GM18507 (cell line): Measurements from ENCODE around the gene HPD.

Experiments
- DNase-seq: peaks from one replicate; pipeline ENCODE4 v3.0.0; 2011; ENCODE audit warnings: low read depth; ENCODE audit not compliant: insufficient read length; ENCODE audit errors: extremely low spot score
- FAIRE-seq: peaks from 2 replicates; lab custom pipeline; 2011; peaks lifted over from hg19 to GRCh38; lab: Jason Lieb, UNC

Gene HPD

DNA sequence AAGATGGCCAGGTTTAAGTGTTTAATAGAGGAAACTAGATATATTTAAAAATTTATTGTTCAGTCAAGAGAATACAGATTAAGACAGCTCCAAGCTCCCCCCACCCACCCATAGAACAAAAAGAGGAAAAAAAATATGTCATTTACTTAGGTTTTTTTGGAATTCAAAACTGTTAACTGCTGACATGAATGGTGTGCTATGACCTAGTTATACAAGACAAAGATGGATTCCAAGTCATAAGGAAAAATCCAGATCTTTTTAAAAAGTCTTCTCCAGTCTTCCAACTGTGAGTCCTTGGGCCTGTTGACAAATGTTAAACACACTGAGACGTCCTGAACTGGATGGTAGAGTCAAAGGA, 56.2 kb downstream of the HPD start:
- FAIRE-seq (no peak), DNase-seq (no peak)

DNA sequence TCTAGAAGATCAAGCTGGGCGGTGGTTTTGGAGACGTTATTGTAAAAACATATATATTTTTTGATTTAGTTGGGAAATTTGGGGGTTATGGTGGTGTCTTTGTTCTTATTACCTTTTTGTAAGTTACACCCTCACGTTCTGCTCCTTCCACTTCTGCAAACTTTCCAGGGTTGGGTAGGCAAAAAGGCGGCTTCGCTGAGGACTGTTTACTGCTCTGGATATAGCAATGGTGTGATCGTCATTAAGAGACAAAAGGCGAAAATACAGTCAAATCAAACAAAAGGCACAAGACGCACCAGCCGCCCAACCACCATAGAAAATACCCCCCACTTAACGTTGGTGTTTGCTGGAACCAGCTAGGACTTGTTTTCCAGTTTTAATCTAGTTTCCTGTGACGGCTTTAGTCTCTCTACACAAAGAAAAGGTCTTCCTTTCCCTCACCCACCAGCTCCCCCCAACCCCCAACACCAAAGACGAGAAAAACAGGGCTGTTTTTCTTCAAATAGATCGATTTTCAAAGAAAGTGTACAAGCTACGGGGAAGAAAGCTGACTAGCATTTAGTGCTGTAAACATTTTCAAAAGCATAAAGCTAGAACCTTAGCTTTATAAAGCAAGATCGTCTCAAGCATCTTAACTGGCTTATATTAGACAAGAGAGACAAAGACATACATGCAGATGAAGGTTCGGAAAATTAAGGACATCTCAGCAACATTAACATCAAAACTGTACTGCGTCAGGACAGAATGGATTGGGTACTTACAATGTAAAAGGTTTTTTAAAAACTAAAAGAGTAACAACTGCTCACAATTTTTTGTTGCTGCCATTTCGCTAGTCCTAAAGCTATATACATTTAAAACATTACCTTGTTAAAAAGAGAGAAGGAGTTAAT, 56.8 kb downstream of the HPD start:
- FAIRE-seq (peak; percentile 67), DNase-seq (no peak)

DNA sequence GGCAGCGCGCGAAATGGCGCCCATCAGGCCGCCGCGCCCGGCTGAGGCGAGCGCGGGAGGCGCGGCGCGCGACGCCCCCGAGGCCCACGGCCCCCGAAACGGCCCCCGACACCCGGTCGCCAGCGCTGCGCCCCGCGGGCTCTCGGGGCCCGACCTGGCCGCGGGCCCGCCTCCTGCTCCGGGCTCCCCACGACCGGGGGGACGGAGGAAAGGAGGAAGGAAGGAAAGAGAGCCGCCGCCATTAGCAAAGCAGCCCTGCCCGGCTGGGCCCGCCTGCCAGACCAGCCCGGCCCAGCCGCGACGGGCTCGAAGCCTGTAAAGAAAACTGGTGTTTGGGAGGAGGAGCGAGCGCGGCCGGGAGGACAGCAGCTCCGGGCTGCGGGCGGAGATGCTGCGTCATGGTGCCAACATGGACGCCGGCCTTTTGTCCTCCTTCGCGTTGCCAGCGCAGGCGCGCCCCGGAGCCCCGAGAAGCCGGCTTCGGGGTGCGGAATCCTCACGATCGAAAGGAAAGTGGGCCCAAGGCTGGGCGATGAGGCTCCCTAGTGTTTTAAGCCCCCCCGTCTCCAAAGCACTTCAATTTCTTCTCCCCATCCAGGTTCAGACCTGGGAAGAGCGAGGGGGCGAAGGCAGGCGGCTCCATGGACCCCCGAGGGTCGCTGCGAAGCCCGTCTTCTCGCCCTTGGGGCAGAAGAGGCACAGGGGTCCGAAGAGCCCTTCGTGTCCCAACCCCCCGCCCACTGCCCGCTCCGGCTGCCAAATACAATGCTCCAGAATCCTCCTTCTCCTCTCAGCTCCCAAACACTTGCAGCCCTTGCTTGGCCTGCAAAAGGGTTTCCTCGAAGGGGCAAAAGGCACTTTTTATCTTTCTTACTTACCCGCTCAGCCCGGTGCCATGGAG, 57.7 kb downstream of the HPD start:
- DNase-seq: no peak
- no peak for FAIRE-seq

DNA sequence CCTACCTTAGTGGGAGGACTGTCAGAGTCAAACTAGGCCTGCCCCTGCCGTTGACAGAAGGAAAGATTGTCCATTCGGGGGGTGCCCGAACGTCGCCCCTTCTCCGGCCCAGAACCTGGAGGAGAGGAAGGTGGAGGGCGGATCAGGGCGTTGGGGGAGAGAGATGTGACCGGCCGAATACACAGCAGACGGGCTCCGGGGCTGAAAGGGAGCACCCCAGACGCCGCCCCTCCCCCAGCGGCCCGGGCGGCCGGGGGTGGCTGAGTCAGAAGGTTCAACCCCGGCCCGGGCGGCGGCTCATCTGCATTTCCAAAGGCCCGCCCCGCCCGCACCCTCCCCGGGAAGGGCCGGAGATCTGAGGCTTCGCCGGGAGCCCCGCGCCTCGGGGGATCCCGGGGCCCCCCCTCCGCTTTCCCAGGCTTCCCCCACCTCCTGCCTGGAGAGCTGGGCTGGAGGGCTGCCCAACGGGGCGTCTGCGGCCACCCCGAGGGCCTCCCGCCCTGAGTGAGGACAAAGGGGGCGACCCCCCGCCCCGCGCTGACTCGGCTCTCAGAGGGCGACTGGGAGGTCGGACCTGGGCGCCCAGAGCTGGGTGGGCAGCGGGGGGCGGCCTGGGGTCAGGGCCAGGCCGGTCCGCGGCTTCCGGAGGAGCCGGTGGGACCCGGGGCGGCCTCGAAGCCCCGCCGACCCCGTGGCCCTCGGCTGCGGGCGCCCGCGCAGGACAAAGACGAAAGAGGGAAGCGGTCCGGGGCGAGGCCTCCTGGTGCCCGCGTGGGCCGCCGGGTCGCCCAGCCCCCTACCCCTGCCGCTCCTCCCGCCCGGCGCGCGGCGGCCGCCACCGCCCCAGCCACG, 58.6 kb downstream of the HPD start:
- DNase-seq (no peak), FAIRE-seq (no peak)

DNA sequence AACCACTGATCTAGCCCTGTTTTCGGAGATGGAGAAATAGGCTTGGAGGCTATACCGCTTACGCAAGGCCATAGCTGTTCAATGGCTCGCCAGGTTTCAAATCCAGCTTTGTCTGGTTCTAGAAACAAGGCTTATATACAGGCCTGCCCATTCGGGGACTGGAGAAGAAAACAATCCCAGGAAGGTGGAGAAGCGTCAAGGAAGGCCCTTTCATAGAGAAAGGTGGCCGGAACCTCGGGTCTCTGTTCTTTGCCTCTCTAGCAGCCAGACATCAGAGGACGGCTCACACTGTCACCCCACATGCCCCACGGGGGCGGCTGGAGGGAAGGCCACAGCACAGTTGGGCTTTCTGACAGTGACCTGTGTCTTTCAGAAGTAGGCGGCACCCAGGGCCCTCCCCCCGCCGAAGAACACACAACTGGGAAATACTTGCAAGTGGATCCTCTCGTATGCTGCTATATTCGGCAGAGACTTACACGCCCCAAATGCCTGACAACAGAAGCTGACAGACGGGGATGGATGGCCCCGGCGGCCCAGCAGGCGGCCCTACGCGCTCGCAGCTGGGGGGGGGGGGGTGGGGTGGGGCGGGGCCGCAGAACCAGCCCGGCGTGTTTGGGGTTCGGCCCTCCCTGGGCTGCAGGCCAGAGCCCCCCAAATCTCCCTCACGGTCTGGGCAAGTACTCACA, 59.4 kb downstream of the HPD start:
- peak; percentile 48 for FAIRE-seq
- no peak for DNase-seq

GRCh38 chr12:121798787-121799155, 59.9 kb downstream of the HPD start:
- DNase-seq: no peak
- FAIRE-seq: no peak

DNA sequence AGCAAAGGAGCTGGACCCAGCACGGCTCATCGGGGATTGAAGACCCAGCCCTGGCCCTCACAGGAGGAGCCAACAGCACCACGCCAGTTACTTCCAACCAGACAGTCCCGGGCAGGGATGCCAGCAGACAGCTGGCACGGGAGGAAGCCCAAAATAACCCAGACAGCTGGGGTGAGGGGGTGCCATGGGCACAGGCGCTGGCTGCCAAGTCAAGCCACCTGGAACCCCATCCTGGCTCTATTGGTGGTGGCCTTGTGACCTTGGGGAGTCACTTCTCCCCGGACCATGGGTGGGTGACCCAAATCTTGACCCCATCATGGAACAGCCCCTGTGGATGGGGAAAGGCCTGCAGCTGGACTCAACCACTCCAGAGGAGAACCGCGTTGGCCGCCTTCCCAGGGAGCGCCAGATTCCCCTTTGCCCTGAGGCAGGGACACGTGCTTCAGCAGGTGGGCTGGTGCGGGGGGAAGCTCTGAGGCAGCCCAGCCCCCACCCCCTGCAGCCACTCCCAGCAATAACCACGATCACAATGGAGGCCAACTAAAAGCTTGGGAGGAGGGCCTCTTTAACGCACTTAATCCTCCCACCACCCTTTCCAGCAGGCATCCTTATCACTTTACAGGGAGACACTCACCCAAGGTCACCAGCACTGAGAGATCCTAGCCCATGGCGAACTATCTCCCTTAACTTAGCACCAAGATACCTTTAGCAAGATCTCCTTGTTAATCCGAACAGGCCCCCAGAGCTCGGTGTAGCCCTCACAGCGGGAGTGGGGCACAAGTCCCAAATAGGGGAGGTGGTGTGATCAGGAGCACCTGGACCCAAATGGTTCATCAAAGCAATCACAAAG, 60.5 kb downstream of the HPD start:
- FAIRE-seq: no peak
- DNase-seq: no peak

DNA sequence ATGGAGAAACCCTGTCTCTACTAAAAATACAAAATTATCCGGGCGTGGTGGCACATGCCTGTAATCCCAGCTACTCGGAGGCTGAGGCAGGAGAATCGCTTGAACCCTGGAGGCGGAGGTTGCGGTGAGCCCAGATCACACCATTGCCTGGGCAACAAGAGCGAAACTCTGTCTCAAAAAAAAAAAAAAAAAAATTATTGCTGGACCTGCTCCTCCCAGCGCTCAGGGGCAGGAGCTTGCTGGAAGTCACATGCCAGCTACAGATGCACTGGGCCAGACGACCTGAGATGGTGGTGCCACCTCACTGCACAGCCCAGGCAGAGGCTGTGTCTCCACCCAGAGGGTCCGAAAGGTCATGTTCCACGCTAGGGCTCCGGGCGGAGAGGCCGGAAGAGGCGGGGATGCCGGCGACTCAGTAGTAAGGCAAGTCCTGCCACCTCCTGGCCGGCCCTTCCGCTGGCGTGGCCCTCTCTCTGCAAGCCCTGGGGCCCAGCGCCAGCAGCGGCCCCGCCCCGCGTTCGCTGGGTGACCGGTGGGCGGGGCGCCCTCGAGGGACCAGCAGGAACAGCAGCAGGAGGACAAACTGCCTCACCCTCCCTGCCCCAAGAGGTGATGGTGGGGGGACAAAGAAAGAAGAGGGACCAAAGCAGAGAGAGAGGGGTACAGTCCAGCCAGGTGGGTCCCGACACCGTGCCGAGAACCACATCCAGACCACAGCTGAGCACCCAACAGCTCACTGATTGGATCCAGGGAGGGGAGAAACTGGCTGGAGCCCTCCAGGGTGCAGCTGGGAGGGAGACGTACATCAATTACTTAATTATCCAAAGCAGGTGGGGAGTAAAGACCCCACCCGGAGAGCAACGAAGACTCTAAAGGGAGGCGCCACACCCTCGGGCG, 61.6 kb downstream of the HPD start:
- no peak for DNase-seq
- no peak for FAIRE-seq

GRCh38 chr12:121795034-121795968, 63.4 kb downstream of the HPD start:
- peak; percentile 92 for FAIRE-seq
- no peak for DNase-seq

DNA sequence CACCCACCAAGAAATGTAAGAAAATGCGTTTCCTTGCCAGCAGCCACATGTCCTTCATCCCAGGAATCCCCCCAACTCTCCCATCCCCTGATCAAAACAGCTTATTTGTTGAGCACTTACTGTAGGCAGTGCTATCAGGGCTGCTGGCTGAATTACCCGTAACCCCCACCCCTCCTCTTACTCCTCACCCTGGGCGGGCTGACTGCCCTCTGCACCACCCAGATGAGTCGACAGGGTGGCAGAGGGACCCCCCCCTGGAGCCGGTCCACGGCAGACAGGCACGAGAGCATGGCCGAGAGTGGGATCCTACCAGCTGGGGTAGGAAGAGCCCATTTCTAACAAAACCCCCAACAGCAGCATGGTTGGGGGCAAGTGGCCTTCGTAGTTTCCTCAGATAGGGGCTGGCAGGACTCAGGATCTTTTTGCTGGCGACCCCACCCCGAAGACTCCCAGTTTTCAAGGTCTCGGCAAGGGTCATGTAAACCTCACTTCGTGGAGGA, 64.1 kb downstream of the HPD start:
- DNase-seq: no peak

DNA sequence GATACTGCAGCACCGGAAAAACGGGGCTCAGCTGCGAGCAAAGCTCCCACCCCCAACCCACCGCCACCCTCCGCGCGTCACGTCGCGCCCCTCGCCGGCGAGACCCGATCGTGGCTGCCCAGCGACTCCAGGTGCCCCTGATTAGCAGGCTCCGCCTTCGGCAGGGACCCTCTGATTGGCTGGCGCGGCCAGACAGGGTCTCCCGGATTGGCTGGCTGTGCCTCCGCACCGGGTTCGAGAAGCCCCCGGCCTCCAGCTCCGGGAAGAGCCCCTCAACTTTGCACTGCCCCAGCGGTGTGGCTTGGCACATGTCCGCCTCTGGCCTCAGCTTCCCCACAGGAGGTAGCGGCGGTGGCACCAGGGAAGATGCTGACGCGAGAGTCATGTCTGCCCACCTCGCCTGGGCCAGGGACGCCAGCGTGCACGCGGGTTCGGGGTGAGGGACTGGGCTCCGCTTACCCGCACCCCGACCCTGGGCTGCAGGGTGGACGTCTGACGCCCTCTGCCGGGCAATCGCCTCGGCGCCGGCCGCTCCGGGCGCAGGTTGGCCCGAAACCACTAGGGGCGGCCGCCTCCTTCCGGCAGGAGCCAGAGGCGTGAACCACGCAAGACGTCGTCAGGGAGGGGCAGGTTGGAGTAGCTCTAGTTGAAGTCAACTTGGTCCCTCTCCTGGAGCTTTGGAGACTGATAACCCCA, 64.7 kb downstream of the HPD start:
- DNase-seq (no peak), FAIRE-seq (peak; percentile 80)

More for the DNA sequence above, 64.1 kb downstream of the HPD start:
- no peak for FAIRE-seq

DNA sequence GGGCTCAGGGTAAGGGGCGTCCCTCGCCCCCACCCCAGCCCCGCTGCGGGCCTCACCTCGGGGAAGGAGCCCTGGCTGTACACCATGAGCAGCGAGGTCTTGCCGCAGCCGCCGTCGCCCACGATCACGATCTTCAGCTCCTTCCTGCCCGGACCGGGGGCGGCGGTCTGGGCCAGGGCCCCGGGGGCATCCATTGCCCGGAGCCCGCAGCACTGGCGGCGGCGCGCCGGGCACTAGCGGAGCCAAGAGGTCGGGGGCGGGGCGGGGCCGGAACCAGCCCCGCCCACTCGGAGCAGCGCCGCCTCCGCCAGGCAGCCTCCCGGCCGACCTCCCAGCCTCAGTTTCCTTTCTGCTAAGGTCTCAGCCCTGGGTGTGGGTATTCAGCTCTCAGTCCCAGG, 65.2 kb downstream of the HPD start, which contains the start of gene RHOF:
RHOF (minus strand) TSS at position 249 of the 398 bp plus-strand sequence; CDS start at position 194, 55 bp downstream.
- DNase-seq (no peak), FAIRE-seq (peak; percentile 60)

GRCh38 chr12:121792607-121793439, 65.8 kb downstream of the HPD start:
- DNase-seq: no peak
- FAIRE-seq: peak; percentile 66

DNA sequence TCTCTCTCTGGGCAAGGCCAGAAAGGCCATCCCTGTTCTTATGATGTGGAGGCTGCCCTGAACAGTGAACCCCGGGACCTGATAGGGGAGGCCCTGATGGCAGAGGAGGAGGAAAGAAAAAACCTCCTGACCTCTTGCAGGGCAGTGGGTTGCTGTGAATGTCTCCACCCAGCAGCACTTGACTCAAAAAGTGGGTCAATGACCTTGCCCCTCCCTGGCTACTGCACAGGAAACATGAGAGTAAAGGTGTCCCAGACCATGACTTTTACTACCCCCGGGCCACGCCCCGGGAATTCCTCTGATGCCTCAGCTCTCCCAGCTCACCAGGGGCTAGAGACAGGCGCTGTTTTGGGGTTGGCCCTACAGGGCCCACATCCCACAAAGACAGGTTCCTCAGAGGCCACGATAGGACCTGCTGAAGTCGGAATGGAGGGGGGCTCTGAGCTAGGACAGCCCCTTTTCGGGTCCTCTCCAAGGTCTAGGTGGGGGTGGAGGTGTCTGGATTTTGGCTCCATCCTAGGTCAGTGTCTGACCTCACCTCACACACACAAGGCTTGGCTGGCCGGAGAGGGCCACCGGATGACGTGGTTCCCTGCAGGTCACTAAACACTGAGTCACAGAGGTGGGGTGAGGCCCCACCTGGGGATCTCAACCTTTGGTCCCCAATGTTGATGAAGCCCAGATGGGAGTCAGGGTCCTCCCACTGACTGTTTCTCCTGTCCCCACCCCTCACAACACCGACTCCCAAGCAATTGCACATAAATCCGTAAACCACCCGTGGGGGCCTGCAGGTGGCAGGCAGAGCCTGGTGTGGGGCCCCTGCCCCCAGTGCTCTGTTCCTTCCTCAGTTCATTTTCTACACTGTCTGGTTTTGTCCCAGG, 66.7 kb downstream of the HPD start:
- DNase-seq: no peak
- FAIRE-seq: peak; percentile 24
